GM12872 (cell line): Measurements from ENCODE around the gene MLLT3.

ENCODE experiments used
- TF ChIP-seq, protein P1 (sequence below): IDR thresholded peaks from 3 replicates; pipeline ENCODE4 v1.5.1; 2011; ENCODE audit warnings: low read depth, mild to moderate bottlenecking, low read length, moderate library complexity; ENCODE audit not compliant: insufficient read depth

Gene MLLT3

DNA sequence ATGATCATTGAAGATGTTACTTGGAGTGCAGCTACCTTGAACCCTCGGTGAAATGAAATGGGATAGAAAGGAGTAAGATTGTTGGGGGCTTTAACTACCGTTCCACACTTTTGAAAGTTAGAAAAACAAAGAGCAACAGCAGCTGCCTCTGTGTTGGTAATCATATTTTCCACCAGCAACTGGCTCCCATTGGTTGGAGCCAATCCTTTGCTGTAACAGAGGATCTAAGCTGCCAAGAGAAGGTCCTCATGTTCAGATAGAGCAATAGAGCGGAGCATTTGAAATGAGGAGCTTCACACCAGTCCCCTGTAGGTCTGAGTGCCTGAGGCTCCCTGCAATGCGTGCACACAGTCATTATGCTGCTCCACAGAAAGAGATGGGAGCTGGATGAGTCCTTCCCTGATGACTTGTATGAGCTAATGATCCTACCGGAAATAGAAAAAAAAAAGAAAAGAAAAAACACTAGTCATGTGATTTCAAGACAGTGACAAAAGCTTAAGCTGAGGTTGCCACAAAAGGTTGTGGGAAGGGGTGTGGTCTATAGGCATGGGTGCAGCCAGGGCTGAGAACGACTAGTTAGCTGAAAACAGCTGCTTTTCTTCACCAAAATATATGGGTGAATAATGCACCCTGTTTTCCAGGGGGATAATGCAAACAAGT lies 300.7 kb downstream of the MLLT3 start:
- TF ChIP-seq, protein P1, sequence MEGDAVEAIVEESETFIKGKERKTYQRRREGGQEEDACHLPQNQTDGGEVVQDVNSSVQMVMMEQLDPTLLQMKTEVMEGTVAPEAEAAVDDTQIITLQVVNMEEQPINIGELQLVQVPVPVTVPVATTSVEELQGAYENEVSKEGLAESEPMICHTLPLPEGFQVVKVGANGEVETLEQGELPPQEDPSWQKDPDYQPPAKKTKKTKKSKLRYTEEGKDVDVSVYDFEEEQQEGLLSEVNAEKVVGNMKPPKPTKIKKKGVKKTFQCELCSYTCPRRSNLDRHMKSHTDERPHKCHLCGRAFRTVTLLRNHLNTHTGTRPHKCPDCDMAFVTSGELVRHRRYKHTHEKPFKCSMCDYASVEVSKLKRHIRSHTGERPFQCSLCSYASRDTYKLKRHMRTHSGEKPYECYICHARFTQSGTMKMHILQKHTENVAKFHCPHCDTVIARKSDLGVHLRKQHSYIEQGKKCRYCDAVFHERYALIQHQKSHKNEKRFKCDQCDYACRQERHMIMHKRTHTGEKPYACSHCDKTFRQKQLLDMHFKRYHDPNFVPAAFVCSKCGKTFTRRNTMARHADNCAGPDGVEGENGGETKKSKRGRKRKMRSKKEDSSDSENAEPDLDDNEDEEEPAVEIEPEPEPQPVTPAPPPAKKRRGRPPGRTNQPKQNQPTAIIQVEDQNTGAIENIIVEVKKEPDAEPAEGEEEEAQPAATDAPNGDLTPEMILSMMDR: no peak

DNA sequence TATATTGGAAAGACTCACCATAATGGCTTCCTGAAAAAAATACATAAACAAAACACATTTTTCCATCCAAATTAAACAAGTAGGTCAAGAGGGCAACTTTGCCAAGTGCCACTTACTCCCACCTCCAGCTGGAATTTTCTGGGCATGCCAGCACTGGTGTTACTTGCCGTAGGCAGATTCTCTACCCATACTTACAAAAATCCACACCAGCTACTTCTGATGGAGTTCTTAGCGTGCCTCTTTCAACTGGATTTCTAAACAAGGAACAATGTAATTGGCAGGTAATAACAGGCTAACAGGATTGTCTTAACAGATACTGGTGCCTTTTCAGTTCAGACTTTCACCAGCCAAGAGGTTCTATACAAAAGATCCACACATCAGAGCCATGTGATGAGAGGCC lies 301.4 kb downstream of the MLLT3 start:
- TF ChIP-seq, protein P1: no peak

DNA sequence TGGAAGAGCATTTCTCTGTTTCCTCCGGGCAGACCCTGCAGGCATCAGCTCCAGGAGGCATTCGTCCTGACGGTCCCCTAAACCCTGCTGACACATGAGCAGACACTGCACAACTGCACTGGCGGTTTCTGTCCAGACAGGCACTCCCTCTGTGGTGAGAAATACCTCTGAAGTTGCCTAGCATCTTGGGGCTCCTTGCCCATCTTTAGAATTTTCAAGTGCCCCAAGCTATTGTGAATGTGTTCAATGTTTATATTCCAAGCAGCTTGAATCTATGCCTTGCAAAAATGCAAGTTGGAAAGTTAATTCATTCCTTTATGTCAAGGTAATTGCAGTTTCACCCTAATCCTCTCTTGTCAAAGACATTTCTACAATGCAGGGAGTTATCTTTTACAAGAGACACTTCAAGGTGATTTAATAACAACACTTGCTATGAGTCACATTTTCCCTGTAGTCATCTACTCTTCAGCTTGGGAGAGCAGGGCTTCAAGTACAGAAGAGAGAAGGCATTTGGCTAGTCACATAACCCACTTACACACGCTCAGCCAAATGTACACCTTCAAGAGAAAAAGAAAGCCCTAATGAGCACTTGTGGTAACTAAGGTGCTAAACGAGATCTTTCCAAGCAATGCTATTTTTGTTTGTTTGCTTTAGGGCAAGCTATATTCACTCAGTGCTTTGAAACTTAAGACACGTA lies 302.5 kb downstream of the MLLT3 start:
- TF ChIP-seq, protein P1: no peak

DNA sequence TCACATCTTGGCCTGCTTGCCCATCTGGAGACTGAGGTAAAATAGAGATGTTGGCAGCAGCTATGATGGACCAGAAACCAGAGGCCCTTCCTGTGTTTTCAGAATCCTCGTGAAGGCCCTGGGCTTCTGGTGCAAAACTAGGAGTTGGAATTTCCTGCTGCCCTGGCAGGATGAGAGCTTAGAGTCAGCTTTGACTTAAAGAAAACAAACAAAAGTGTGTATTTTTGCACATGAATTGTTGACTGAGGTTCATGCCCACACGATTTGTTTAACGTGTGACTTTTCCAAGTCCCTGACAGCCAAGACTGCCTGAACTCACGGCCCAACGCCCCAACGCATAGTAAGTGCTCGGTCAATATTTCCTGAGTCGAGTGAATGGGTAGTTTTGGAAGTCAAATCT lies 303.1 kb downstream of the MLLT3 start:
- TF ChIP-seq, protein P1: no peak

DNA sequence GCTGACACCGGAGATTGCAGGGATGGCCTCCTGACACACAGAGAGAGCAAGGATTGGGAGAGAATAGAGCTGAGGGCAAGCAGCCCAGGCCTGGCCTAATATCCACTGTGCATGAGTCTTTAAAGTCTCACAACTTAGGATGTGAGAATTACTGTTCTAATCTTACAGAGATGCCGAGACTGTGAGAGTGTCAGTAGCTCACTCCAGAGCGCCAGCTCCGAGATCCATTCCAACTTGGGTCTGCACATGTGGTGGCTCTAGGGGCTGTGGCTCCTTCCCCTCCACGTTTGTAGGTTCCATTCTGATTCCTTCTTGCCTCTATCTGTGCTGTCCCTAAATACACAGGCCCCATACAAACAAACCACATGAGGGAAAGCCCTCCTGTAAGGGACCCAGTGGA lies 304.6 kb downstream of the MLLT3 start:
- TF ChIP-seq, protein P1: no peak

DNA sequence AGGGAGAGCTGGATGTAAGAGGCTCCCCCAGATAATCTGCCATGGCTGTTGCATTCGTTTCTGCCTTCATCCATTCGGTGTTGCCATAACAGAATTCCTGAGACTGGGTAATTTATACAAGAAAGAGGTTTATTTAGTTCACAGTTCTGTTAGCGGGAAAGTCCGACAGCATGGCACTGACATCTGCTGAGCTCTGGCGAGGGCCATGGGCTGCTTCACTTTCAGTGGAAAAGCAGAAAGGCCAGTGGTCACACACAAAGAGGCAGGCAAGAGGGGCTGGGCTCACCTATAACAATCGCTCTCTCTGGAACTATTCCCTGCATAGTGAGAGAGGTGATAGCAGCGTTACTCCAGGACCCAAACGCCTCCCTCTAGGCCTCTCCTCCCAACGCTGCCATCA lies 305.9 kb downstream of the MLLT3 start:
- TF ChIP-seq, protein P1: no peak

DNA sequence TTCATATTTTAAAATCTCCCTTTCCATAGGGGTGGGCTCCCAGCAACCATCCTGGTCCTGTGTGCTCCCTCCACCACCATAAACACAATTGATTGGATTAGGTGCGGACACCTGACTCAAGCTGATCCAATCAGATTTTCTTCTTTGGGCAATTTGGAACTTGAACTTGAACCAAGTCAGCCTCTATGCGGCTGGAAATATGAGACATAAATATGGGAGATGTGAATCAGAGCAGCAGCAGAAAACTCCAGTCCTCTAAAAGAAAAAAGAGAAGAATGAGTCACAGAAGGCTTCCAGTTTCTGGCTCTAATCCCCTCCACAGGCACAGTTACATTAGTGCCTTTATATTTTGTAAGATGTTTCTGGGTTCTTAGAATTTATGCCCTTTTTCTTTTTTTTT lies 306.6 kb downstream of the MLLT3 start:
- TF ChIP-seq, protein P1: no peak
